K562 (cell line): Measurements from ENCODE around the gene ABHD8. TPM values are rescaled to one million over a fixed set of nuclear protein-coding genes. Genes with fewer than 3 reads are reported as not detected.

Experiments
- BRF2 ChIP-seq: IDR thresholded peaks from 3 replicates; pipeline ENCODE4 v1.6.1; 2011; ENCODE audit warnings: borderline replicate concordance, mild to moderate bottlenecking; ENCODE audit not compliant: insufficient read length, insufficient read depth
- CHD7 ChIP-seq: fragments of 200-600 bp; sonication (generic); IDR thresholded peaks from one replicate; pipeline ENCODE4 v1.6.1; 2012; ENCODE audit warnings: mild to moderate bottlenecking, low read depth, low read length, inconsistent platforms
- CREB1 ChIP-seq, 2 experiments: sonication (generic) in 1 of 2; formaldehyde crosslinking in 1 of 2; IDR thresholded peaks; 2 replicates each; pipeline versions ENCODE4 v1.6.1 to v1.8.0; 2012 to 2022; ENCODE audit warnings: inconsistent platforms in 1 of 2, mild to moderate bottlenecking in 1 of 2, missing genetic modification reagents in 1 of 2, moderate library complexity in 1 of 2
- GTF2A2 ChIP-seq: IDR thresholded peaks from 2 replicates; pipeline ENCODE4 v1.6.1; 2016; ENCODE audit warnings: mild to moderate bottlenecking, missing genetic modification characterization, missing compliant biosample characterization
- HDAC1 ChIP-seq, 2 experiments: fragments of 450-650 bp; IDR thresholded peaks; 2 replicates each; pipeline ENCODE4 v1.6.1; 2016 to 2017; ENCODE audit warnings: inconsistent platforms in 1 of 2, mild to moderate bottlenecking in 1 of 2, moderate library complexity in 1 of 2
- MCM7 ChIP-seq, 2 experiments: fragments of 450-650 bp; IDR thresholded peaks; 2 replicates each; pipeline ENCODE4 v1.6.1; 2016 to 2018
- NFE2L1 ChIP-seq: fragments of 450-650 bp; IDR thresholded peaks from 2 replicates; pipeline ENCODE4 v1.6.1; 2016; ENCODE audit warnings: missing genetic modification characterization, low read depth, mild to moderate bottlenecking, missing compliant biosample characterization, moderate library complexity, borderline replicate concordance
- PREB ChIP-seq: sonication (generic); formaldehyde crosslinking; IDR thresholded peaks from 2 replicates; pipeline ENCODE4 v1.8.1; 2023; ENCODE audit warnings: mild to moderate bottlenecking, missing genetic modification reagents
- PYGO2 ChIP-seq: fragments of 450-650 bp; IDR thresholded peaks from 2 replicates; pipeline ENCODE4 v1.6.1; 2016; ENCODE audit warnings: mild to moderate bottlenecking, missing genetic modification characterization, moderate library complexity, missing compliant biosample characterization
- RBBP5 ChIP-seq: fragments of 200-600 bp; sonication (generic); IDR thresholded peaks from 2 replicates; pipeline ENCODE4 v1.6.1; 2012; ENCODE audit warnings: borderline replicate concordance, mild to moderate bottlenecking, low read length, control low read depth, inconsistent platforms; ENCODE audit not compliant: insufficient read depth, poor library complexity, severe bottlenecking
- SIN3A ChIP-seq, 2 experiments: fragments of 150-350 bp in 1 of 2; IDR thresholded peaks; 2 replicates each; pipeline ENCODE4 v1.6.1; 2011 to 2016; ENCODE audit warnings: borderline replicate concordance in 2 of 2, low read depth in 2 of 2, low read length in 2 of 2, mild to moderate bottlenecking in 2 of 2, moderate library complexity in 2 of 2; ENCODE audit not compliant: control insufficient read depth in 1 of 2
- TARDBP ChIP-seq: fragments of 450-650 bp; IDR thresholded peaks from 2 replicates; pipeline ENCODE4 v1.6.1; 2016
- TSC22D4 ChIP-seq: fragments of 450-650 bp; IDR thresholded peaks from 2 replicates; pipeline ENCODE4 v1.6.1; 2016; ENCODE audit warnings: missing genetic modification characterization, missing biosample characterization, control low read depth
- ZNF146 ChIP-seq: IDR thresholded peaks from one replicate; pipeline ENCODE4 v1.6.1; 2018; ENCODE audit warnings: missing compliant biosample characterization; ENCODE audit not compliant: unreplicated experiment
- polyA plus RNA-seq, 8 experiments: library from polyadenylated mRNA; depleted of rRNA in 4 of 8; stranded (reverse) in 5 of 8; unstranded in 3 of 8; fragments of >200 nt; fragmentation: Nextera tagmentation in 2 of 8; fragmentation: Illumina TruSeq in 1 of 8; extraction: Ambion mirVana in 2 of 8; extraction: Trizol in 1 of 8; gene quantifications; 2 replicates each; pipeline versions ENCODE4 v1.2.1 to v1.2.3, GENCODE V29; 2011 to 2014; ENCODE audit warnings: inconsistent platforms in 1 of 8, missing spikeins in 1 of 8
- total RNA-seq, 7 experiments: library from RNA; depleted of rRNA in 6 of 7; stranded (reverse); fragments of >200 nt in 6 of 7; fragmentation: Illumina TruSeq in 2 of 7; extraction: Trizol in 2 of 7; gene quantifications; 2 replicates each; pipeline versions ENCODE4 v1.2.1 to v1.2.3, GENCODE V29; 2011 to 2021; ENCODE audit warnings: low replicate concordance in 1 of 7

Gene ABHD8
- total and polyA plus RNA-seq, 9 of the 15 experiments (the other 6 are each of a cell fraction or from before 2014, with no cell fraction given), result 0.04 to 6.6 (median 2.0) TPM; not detected in 1

DNA sequence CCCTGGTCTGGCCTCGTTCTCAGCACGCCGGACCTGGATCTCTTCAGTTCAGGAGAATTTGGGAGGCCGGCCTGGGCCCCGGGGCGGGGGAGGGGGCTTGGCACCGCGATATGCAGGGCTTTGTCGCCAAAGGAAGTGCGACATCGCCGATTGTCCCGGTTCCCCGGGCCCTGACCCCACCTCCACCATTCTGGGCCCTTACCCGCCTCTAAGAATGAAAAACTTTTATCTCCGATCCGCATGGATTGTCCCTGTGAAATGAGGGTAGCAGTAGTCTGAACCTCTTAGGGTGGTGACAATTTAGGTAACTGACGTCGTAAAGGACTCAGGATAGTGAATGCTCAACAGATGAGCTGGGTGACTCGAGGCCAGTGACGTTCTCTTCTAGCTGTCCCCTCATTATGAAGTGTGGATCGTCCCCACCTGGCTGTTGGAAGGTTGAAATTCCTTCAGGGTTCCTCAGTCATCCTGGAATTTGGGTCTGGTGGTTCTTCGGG is 6.8 kb upstream of the ABHD8 start (continued):
- no peak for TF ChIP-seq BRF2
- no peak for TF ChIP-seq CHD7
- no peak for TF ChIP-seq PREB (CRISPR knock-in tag)
- TF ChIP-seq TARDBP, result no peak
- TF ChIP-seq RBBP5, result peak; percentile 5
- no peak for TF ChIP-seq MCM7 (IDR thresholded peaks at IDR 0.05)
- no peak for TF ChIP-seq NFE2L1
- no peak for TF ChIP-seq ZNF146
- TF ChIP-seq TSC22D4 (tag), result no peak
- TF ChIP-seq HDAC1 (IDR thresholded peaks at IDR 0.05), result no peak
- peak in 1 of 2 experiments; percentile 29; a peak in 1 of 4 replicates for TF ChIP-seq SIN3A (IDR thresholded peaks at IDR 0.05; ENCODE audit: borderline replicate concordance in 2 of 2, control insufficient read depth in 1 of 2, low read depth in 2 of 2, low read length in 2 of 2)
- TF ChIP-seq GTF2A2 (tag), result no peak
- TF ChIP-seq CREB1 (IDR thresholded peaks at IDR 0.05), result peak; percentile 69; the same call in 1 of the 2 replicates
- TF ChIP-seq CREB1 (CRISPR knock-in tag; IDR thresholded peaks at IDR 0.05), result no peak
- TF ChIP-seq PYGO2, result no peak
